EL (cell line): ENCODE results near the gene MYB.
"Not testable (repeated sequence)": the region's sequence is repeated elsewhere in the genome, so short reads cannot be mapped to it uniquely, and the experiment has no call there.

Experiments used
- DNase-seq: peaks from one replicate; pipeline ENCODE4 v3.0.0-alpha.2; 2016

The MYB gene

DNA sequence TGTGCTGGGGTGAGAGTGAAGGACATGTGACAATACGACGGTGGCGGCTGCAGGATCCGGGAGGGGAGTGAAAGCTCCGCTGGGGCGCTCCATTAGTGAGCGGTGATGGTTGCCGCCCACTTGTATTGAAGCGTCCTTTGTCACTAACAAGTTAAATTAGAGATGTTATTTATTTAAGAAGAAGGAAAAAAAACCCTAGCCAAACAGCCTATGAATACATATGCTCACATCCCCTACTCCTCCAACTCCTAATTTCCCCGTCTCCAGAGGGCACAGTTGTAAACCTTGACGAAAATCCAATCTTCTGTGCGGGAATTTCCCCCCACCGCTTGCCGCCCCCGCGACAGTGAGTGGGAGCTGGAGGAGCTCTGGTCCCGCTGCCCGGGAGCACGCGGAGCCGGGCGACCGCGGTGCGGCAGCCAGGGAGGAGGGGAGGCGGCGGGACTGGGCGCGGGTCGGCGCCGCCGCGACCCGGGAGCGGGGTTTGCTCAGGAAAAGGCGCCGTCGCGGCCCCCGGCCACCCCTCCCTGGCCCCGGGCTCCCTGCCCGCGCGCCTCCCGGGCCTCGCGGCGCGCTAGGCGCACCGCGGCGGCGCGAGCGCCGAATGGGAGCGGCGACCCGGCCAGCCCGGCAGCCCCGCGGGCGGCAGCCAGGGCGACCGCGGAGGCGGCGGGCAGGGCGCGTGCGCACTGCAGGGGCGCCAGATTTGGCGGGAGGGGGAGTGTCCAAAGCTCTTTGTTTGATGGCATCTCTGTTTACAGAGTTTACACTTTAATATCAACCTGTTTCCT is at the start of gene MYB:
TSS of gene MYB (plus strand) at position 767 of the 791 bp plus-strand sequence. CDS start 206 bp downstream, outside the sequence.
- DNase-seq: peak; percentile 72

GRCh38 chr6:135132776-135133175 is 48.3 kb upstream of the MYB start:
- no peak for DNase-seq

DNA sequence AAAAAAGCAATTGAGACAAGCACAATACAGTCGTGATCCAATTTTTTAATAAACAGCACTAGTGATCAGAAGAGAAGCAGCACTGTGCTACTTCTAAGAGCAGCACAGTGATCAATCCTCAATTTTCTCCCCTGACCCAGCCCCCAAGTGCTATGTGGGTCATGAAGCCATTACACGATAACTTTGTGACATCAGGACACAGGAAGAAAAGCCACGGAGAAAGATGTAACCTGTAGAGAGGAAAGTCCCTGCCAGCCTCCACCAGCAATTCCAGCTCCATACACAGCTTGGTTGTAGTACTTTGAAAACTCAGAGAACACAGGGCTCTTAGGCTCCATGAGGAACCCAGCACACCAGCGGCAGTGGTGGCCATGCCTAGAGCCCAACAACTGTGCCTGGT is 45.3 kb upstream of the MYB start:
- DNase-seq: no peak

DNA sequence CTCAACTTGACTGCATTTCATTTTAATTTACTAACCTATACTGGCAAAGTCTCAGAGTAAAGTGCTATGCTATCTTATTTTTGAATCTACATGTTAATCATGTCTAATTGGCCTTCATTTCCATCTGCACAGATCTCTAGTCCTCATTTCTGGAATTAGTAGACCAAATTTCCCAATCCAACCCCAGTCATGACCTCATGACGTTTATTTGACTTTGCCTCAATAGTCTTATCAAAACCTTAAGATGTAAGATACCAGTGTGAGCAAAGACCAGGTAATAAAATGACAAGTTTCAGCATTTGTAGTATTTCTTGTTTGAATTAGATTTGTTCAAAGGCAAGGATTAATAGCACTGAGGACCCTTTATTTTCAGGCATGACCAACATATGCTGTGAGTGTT is 43.3 kb upstream of the MYB start:
- DNase-seq: no peak

GRCh38 chr6:135141182-135141581 is 39.9 kb upstream of the MYB start:
- no peak for DNase-seq

GRCh38 chr6:135141728-135142127 is 39.4 kb upstream of the MYB start:
- DNase-seq: no peak

DNA sequence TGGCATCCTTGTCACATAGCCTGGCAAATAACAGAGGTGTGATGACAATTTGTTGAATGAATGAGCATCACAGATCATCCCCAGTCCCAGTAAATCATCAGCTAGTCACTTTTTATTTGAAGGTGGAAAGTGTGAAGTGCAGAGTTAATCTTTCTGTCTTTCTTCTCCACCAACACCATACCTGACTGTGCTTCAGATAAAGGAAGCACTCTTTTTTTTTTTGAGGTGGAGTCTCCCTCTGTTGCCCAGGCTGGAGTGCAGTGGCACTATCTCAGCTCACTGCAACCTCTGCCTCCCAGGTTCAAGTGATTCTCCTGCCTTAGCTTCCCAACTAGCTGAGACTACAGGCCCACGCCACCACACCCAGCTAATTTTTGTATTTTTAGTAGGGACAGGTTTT is 38.9 kb upstream of the MYB start:
- not testable (repeated sequence) for DNase-seq

DNA sequence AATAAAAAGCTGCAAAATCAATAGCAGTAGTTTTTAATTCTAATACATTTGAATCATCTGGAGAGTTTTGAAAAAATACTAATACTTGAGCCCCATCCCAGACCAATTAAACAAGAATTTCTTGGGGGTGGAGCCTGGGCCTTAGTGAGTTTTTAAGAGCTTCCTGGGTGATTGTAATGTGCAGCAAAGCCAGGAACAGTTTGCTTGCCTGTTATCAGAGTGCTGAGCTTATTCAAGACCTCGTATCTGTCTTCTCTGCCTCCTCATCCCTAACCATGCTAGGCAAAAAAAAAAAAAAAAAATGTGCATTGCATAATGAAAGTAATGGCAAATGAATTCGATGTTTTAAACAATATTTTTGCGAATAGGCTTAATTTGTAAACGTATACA is 36.4 kb upstream of the MYB start:
- no peak for DNase-seq

DNA sequence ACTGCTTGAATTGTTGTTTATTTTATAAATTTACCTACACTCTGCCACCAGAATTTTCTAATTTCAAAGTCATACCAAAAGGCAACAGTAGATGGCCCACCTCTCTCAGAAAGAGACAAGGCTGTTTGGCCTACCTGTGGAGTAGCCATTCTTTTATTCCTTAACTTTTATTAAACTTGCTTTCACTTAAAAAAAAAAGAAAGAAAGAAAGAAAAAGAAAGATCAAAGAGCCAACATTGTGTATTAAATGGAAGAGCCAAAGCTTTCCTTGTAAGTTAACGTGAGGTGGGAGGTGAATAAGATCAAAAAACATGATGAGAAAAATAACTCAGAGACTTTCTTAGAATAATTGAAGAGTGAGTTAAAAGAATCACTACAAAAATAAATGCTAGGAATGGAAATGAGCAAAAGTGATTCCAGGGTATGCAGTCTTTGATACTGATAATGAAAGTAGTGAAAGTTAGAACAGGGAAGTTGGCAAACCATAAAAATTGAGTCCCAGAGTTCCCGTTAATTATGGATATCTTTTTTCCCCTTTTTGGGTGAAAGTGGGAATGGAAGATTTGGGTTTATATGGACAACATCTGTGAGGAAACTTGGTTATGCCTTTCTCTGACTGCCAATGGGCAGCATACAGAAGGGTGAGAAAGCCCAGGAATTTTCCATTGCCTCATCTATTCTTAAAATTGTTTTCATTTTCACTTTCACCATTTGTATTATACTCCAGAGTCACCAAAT is 35.9 kb upstream of the MYB start:
- peak; percentile 51 for DNase-seq

GRCh38 chr6:135146162-135146934 is 34.8 kb upstream of the MYB start:
- peak; percentile 80 for DNase-seq

- DNase-seq: no peak
Observed at GRCh38 chr6:135147637-135148592, 33.2 kb upstream of the MYB start.

DNA sequence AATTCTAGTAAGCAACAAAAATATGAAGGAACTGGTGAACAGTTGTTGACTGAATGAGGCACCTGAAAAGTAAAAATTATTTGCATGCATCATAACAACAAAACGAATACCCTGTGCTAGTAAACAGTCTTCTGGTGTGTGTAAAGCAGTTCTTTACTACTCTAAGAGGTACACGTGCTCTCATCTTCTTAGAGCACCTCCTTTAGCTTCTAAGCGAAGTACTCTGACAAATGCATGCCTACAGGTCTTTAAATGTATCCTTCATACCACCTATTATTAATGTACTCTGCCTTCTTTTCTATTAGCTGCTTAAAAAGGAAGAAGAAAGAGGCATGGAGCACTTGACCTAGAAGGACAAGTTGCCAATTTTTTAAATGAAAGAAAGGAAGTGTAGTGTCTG is 32.2 kb upstream of the MYB start:
- no peak for DNase-seq

- DNase-seq: no peak
Observed at GRCh38 chr6:135149376-135149775, 31.7 kb upstream of the MYB start.

DNA sequence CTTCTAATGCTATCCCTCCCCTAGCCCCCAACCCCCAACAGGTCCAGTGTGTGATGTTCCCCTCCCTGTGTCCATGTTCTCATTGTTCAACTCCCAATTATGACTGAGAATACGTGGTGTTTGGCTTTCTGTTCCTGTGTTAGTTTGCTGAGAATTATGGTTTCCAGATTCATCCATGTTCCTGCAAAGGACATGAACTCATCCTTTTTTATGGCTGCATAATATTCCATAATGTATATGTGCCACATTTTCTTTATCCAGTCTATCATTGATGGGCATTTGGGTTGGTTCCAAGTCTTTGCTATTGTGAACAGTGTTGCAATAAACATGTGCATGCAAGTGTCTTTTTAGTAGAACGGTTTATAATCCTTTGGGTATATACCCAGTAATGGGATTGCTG is 30.6 kb upstream of the MYB start:
- not testable (repeated sequence) for DNase-seq

DNA sequence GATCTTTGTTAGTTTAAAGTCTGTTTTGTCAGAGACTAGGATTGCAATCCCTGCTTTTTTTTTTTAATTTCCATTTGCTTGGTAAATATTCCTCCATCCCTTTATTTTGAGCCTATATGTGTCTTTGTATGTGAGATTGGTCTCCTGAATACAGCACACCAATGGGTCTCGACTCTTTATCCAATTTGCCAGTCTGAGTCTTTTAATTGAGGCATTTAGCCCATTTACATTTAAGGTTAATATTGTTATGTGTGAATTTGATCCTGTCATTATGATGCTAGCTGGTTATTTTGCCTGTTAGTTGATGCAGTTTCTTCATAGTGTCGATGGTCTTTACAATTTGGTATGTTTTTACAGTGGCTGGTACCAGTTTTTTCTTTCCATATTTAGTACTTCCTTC is 27.0 kb upstream of the MYB start:
- not testable (repeated sequence) for DNase-seq

DNA sequence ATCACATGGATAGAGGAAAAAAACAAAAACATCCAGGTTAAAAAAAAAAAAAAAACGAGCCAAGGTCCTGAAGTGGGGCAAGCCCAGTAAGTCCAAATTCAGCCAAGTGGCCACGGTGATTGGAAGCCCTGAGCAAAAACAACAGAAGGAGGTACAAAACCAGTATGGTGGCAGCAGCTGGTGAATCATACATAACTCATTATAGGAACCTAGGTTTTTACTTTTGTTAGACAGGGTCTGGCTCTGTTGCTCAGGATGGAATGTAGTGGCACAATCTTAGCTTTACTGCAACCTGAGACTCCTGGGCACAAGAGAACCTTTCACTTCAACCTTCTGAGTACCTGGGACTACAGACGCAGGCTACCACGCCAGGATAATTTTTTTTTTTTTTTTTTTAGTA is 22.7 kb upstream of the MYB start:
- no peak for DNase-seq

DNA sequence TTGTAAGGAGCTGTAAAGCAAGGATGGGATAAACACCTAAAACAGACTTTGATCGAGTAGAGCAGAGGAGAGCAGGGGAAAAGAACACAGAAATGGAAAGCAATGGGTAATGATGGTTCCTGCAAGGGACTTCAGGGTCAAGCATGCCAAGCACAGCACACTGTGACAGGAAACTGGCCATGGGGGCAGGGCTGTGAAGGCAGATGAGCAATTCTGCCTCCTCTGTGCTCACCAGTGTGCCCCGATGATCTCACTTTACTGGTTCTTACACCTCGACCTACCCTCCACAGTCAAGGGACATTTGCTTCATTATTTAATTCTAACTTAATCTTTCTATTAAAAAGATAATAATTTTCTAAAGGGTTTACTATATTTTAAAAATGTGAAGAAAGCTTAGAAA is 21.6 kb upstream of the MYB start:
- peak; percentile 49 for DNase-seq

GRCh38 chr6:135161411-135162395 is 19.4 kb upstream of the MYB start:
- no peak for DNase-seq

DNA sequence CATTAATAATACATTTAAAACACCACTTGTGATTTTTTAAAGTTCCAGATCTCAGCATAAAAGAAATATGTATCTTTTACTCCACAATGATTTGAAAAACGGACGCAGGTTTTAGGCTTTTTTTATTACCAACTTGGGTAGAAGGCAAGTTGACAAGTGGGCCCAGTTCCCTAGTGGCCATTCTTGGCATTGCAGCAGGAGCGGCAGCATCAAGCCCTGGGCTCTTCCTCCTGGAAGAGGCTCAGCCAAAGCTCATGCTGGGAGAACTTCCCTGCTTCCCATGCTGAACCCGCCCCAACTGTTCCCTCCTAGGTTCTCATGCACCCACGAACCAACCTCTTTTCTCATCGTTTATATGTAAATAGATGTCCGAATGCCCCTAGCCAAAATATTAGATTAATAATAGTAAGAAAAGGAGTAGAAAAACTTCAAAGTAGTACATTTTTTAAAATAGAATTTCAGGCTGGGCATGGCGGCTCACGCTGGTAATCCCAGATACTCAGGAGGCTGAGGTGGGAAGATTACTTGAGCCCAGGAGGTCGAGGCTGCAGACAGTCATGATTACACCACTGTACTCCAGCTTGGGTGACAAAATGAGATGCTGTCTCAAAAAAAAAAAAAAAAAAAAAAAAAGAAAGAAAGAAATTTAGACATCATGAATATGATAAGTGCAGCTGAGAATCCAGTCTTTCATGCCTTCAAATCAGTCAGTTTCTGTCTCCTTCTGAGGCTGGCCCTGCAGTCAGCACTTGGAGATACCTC is 18.2 kb upstream of the MYB start:
- DNase-seq: peak; percentile 34

- DNase-seq: no peak
Observed at GRCh38 chr6:135163440-135163738, 17.7 kb upstream of the MYB start.

DNA sequence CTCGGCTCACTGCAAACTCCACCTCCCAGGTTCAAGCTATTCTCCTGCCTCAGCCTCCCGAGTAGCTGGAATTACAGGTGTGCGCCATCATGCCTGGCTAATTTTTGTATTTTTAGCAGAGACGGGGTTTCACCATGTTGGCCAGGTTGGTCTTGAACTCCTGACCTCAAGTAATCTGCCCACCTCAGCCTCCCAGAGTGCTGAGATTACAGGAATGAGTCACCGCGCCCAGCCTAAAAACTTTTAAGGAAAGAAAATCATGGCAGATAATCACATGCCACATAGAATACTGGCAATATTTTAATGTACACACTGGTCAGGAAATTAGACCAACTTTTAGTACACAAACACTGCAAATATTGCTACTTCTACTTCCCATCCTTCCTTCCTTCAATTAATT is 16.7 kb upstream of the MYB start:
- not testable (repeated sequence) for DNase-seq
